Memory B cell (primary cell): Measurements from ENCODE around the gene S100A5.

ENCODE experiments used
- ATAC-seq: fragments of 150-1000 bp; cut with Tn5 transposase; 2 replicates; pipeline ENCODE4 v1.10.0; 2021; ENCODE audit warnings: low read depth, mild to moderate bottlenecking, moderate library complexity
- DNase-seq, 2 donors: peaks; one replicate each; pipeline ENCODE4 v3.0.0; 2022; ENCODE audit warnings: low spot score in 2 of 2
- H3K27ac Mint-ChIP-seq: one replicate; pipeline ENCODE4 v1.8.0; 2022; ENCODE audit warnings: mild to moderate bottlenecking, moderate library complexity, mixed read lengths
- H3K27me3 Mint-ChIP-seq: one replicate; pipeline ENCODE4 v1.8.0; 2022; ENCODE audit warnings: mixed read lengths
- H3K36me3 Mint-ChIP-seq: one replicate; pipeline ENCODE4 v1.8.0; 2022; ENCODE audit warnings: mild to moderate bottlenecking, mixed read lengths
- H3K4me1 Mint-ChIP-seq: one replicate; pipeline ENCODE4 v1.8.0; 2022; ENCODE audit warnings: mixed read lengths
- H3K4me3 Mint-ChIP-seq: one replicate; pipeline ENCODE4 v1.8.0; 2022; ENCODE audit warnings: mild to moderate bottlenecking, moderate library complexity, mixed read lengths
- H3K9me3 Mint-ChIP-seq: one replicate; pipeline ENCODE4 v1.8.0; 2022; ENCODE audit warnings: mixed read lengths

The S100A5 gene

GRCh38 chr1:153536012-153536670, 4.6 kb downstream of the S100A5 start:
- no peaks in the 10 kb centered on the region for H3K9me3 Mint-ChIP-seq

DNA sequence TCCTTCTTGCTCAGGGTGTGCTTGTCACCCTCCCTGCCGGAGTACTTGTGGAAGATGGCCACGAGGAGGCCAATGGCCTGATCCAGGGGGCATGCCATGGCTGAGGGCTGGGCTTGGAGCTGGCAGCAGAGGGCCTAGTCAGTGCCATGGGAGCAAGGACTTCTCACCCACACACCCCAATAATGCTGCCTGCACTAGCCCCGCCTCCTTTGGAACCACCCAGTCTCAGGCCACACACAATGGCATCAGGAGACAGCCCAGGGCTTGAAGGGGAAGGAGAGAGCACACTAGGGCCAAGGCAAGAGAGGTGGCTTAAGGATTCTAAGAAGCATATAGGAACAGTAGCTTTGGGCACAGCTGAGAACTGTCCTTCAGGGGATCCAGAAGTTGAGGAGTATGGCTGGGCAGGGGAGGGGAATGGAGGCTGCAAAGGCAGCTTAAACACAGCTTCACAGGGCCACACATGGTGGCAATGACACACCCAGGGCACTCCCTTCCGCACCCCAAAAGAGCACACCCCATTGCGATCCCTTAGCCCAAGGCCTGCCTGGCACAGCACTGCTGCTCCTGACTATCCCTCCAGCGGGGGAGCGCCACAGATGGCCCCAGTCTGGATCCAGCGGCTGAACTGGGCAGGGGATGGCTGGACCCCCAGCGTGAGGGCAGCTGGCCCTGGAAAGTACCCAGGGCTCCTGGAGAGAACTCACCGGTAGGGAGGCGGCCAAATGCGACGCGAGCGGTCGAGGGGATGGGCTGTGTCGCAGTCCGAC, 5.3 kb downstream of the S100A5 start, which contains the start of gene S100A6:
TSS of gene S100A6 (minus strand) at position 750 of the 770 bp plus-strand sequence. CDS start at position 98, 652 bp downstream.
- Mint-ChIP-seq H3K27me3 (no peaks in the 10 kb centered on the region), H3K4me1 (peaks cover 49% of the 10 kb centered on the region), H3K4me3 (peak within 1 kb of the TSS; percentile 93)

More at GRCh38 chr1:153536012-153536670, 4.6 kb downstream of the S100A5 start:
- peak overlapping the region; percentile 93 for H3K4me3 Mint-ChIP-seq
- H3K36me3 Mint-ChIP-seq, result peaks cover 4% of the 10 kb centered on the region
- H3K27ac Mint-ChIP-seq, result peak overlapping the region; percentile 95
- no peaks in the 10 kb centered on the region for H3K27me3 Mint-ChIP-seq
- ATAC-seq (peak; percentile 68), DNase-seq (peak; percentile 33 to 58)
- peaks cover 56% of the 10 kb centered on the region for H3K4me1 Mint-ChIP-seq

DNA sequence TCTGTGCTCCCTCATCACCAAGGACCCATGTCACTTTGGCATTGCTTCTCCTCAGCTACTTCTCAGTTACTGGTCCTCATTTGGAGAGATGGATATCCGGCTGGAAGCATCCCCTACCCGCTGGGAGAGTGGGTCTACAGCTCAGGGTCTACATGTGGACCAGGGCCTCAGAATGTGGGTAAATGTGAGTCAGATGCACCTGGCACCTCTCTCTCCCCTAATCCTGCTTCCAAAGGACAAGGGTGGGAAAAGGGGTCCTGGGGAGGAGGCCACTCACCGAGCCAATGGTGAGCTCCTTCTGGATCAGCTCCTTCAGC, 5.9 kb downstream of the S100A5 start:
- H3K27me3 Mint-ChIP-seq, result no peaks in the 10 kb centered on the region
- peak overlapping the region; percentile 93 for H3K4me3 Mint-ChIP-seq
- H3K36me3 Mint-ChIP-seq, result peaks cover 4% of the 10 kb centered on the region
- ATAC-seq (no peak), DNase-seq (no peak)
- peaks cover 43% of the 10 kb centered on the region for H3K4me1 Mint-ChIP-seq
- H3K27ac Mint-ChIP-seq, result peak overlapping the region; percentile 95
- H3K9me3 Mint-ChIP-seq, result no peaks in the 10 kb centered on the region

More for the DNA sequence above, 5.3 kb downstream of the S100A5 start, which contains the start of gene S100A6:
- peak; percentile 64 for ATAC-seq
- H3K9me3 Mint-ChIP-seq, result no peaks in the 10 kb centered on the region
- peak in 1 of 2 donors; percentile 33 for DNase-seq
- peaks cover 4% of the 10 kb centered on the region for H3K36me3 Mint-ChIP-seq
- peak within 1 kb of the TSS; percentile 95 for H3K27ac Mint-ChIP-seq

GRCh38 chr1:153534226-153534924, 6.4 kb downstream of the S100A5 start:
- ATAC-seq (no peak), DNase-seq (no peak)
- Mint-ChIP-seq H3K36me3 (peaks cover 4% of the 10 kb centered on the region), H3K9me3 (no peaks in the 10 kb centered on the region), H3K4me3 (peak overlapping the region; percentile 93), H3K27me3 (no peaks in the 10 kb centered on the region), H3K4me1 (peaks cover 38% of the 10 kb centered on the region), H3K27ac (peak overlapping the region; percentile 95)

DNA sequence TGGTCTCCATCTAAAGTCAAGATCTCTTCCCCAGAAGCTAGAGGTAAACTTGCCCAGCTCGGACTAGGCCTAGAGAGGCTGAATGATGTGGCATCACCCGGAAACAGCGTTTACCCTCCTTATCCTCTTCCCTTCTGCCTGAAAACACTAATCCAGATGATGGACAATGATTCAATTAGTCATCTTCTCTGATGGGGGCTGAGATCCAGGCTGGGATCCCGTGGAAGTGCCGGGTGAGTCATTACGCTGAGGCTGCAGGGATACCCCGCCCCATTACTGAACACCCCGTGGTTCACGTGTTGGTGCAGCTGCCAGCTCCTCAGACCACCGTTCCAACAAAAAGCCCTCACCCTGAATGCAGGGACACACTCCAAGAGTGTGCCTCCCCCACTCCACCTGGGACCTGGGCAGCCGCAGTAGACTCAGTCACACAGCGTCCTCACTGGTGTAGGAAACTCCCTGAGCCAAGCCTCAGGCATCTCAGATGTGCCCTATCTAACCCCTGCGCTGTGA, 7.0 kb downstream of the S100A5 start:
- ATAC-seq (no peak), DNase-seq (no peak)
- Mint-ChIP-seq H3K9me3 (no peaks in the 10 kb centered on the region), H3K27ac (no peak overlapping the region), H3K27me3 (no peaks in the 10 kb centered on the region), H3K4me3 (no peak overlapping the region), H3K4me1 (peaks cover 38% of the 10 kb centered on the region), H3K36me3 (peaks cover 4% of the 10 kb centered on the region)

DNA sequence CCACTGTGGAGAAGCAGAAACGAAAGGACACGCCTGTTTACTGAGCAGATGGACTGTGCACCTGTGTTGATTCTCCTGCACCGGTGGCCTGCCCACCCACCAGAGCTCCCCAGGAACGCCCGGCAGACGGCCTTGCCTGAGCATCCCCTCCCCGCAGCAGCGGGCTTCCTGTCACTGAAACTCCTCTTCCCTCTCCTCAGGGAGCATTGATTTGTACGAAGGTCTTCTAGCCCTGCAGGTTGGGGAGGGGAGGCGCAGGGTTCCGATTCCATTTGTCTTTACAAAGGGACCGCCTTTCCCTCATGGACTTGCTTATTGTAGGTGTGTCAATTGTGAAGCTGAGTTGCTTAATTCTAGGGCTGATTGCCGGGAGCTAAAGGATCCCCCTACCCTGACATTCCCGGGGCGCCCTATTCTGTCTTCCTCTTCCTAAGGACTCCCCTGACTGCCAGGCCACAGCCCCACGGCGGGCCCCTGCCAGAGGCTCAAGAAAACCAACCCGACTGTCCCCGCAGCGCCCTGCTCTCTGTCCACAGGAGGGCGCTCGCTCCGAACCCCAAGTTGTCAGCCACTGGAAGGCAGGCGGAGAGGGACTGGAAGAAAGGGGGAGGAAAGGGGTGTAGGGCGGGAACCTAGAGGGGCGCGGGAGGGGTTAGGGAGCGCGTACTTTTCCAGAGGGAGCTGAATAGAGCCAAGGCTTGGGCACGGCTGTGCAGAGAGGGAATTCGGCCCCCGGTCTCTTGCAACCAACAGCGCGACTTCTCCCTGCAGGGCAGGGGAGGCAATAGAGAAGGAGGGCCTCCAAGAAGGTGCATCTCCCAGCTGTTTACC, 7.8 kb downstream of the S100A5 start:
- Mint-ChIP-seq H3K27me3 (no peaks in the 10 kb centered on the region), H3K4me3 (peak overlapping the region; percentile 55), H3K9me3 (no peaks in the 10 kb centered on the region), H3K4me1 (peaks cover 38% of the 10 kb centered on the region), H3K36me3 (peaks cover 4% of the 10 kb centered on the region), H3K27ac (peak overlapping the region; percentile 18)
- peak; percentile 62 to 66 for DNase-seq
- peak; percentile 38 for ATAC-seq

DNA sequence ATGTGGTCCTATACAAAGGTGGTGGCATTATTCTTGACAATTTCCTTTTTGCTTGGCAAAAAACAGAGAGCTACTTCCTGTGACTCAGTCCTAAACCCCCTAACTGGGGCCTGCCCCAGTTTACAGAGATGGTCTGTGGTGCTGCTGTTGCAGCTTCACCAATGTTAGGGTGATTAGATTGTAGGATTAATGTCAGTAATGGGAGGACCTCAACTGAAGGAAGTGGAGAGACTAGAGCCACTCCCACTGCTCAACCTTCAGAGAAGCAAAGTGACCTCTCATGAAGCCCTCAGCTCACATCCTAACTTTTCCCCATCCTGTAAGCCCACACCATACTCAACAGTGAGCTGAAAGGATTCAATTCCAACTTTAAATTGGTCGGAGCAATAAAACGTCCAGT, 8.6 kb downstream of the S100A5 start:
- DNase-seq, result no peak
- H3K4me1 Mint-ChIP-seq, result peaks cover 38% of the 10 kb centered on the region
- peak overlapping the region; percentile 55 for H3K4me3 Mint-ChIP-seq
- H3K9me3 Mint-ChIP-seq, result no peaks in the 10 kb centered on the region
- no peaks in the 10 kb centered on the region for H3K27me3 Mint-ChIP-seq
- H3K36me3 Mint-ChIP-seq, result peaks cover 4% of the 10 kb centered on the region
- H3K27ac Mint-ChIP-seq, result peak overlapping the region; percentile 18
- ATAC-seq, result no peak

DNA sequence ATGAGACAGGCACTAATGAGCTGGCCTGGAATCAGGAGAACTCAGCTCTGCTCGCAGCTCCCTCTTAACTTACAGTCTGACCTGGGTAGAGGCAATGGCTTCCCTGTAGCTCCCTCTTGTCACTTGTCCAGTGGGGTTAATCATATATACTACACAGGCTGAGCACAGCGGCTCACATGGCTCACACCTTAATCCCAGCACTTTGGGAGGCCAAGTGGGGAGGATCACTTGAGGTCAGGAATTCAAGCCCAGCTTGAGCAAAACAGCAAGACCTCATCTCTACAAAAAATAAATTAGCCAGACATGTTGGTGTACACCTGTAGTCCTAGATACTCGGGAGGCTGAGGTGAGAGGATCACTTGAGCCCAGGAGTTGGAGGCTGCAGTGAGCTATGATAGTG, 9.1 kb downstream of the S100A5 start:
- Mint-ChIP-seq H3K27ac (no peak overlapping the region), H3K4me1 (peaks cover 34% of the 10 kb centered on the region), H3K36me3 (peaks cover 4% of the 10 kb centered on the region), H3K27me3 (no peaks in the 10 kb centered on the region), H3K9me3 (no peaks in the 10 kb centered on the region), H3K4me3 (no peak overlapping the region)
- no peak for ATAC-seq
- no peak for DNase-seq

DNA sequence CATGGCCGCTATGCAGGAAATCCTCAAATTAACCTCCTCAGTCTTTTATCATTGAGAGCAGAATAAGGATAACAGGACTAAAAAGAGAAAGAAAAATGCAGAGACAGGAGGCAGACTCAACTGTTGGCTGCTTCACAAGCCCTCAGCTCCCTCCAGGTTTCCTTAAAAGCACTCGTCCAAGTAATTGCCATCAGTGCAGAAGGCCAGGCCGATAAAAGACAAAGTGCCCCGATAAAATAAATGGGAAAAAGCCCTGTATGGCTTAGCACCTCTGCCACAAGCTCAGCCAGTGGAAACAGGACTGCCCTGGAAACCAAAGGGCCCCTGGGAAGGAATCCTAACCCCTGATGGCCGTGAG, 13.1 kb downstream of the S100A5 start:
- H3K36me3 Mint-ChIP-seq, result no peaks in the 10 kb centered on the region
- no peak overlapping the region for H3K4me3 Mint-ChIP-seq
- H3K27ac Mint-ChIP-seq, result no peak overlapping the region
- H3K9me3 Mint-ChIP-seq, result no peaks in the 10 kb centered on the region
- H3K4me1 Mint-ChIP-seq, result peaks cover 6% of the 10 kb centered on the region
- no peaks in the 10 kb centered on the region for H3K27me3 Mint-ChIP-seq
- ATAC-seq (no peak), DNase-seq (no peak)

DNA sequence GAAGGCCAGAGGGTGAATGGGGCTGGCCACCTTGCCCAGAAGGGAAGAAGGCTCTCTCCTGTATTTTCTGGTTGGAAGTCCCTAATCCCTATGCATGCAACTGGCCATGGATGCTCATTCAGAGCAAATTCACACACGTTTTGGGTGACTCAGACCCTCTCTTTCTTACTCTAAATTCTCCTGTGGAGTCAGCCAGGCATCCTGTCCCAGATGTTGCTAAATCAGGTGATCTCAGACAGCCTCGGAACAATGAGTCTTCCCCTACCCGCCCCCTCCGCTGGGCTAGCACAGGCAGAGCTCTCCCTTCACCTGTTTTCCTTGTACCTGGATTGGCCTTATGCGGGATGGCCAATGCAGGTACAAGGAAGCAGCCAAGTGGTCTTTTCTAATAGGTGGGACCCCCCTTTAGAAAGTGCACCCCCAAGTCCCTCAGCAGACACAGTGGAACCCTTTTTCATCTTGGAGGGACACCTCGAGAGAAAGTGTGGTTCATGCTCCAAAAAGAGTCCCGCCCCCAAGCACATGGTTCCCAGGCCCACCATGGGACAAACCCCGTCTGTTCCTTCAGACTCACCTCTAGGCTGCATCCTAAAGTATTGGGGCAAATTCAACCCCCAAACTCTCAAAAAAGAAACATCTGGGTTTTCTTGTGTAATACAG, 13.6 kb downstream of the S100A5 start:
- Mint-ChIP-seq H3K4me3 (no peak overlapping the region), H3K4me1 (peaks cover 1% of the 10 kb centered on the region), H3K27ac (no peak overlapping the region), H3K9me3 (no peaks in the 10 kb centered on the region), H3K36me3 (no peaks in the 10 kb centered on the region), H3K27me3 (no peaks in the 10 kb centered on the region)
- DNase-seq (no peak), ATAC-seq (no peak)

DNA sequence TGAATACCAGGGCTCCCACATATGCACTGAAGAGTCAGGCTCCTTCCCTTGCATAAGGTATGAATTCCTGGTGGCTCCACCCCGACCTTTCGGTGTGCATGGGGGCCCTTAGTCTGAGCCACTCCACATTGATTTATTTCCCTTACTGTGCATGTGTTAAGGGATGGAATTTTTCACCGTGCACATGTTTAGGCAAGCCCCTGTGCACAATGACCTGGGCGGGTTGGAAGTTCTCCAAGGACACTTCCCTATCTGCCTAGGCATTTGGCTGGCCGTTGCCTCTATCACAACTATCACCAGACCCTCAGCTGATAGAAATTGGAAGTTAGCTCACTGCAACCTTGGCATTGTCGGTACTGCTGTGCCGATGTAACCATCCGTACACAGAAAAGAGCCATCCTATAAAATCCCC, 14.6 kb downstream of the S100A5 start:
- ATAC-seq (no peak), DNase-seq (no peak)
- Mint-ChIP-seq H3K27ac (no peak overlapping the region), H3K9me3 (no peaks in the 10 kb centered on the region), H3K4me1 (no peaks in the 10 kb centered on the region), H3K4me3 (no peak overlapping the region), H3K36me3 (no peaks in the 10 kb centered on the region), H3K27me3 (no peaks in the 10 kb centered on the region)

- no peaks in the 10 kb centered on the region for H3K4me1 Mint-ChIP-seq
- no peak for DNase-seq
- no peaks in the 10 kb centered on the region for H3K27me3 Mint-ChIP-seq
- no peak overlapping the region for H3K4me3 Mint-ChIP-seq
- ATAC-seq, result no peak
- H3K9me3 Mint-ChIP-seq, result no peaks in the 10 kb centered on the region
- no peak overlapping the region for H3K27ac Mint-ChIP-seq
- H3K36me3 Mint-ChIP-seq, result no peaks in the 10 kb centered on the region
Measured at GRCh38 chr1:153525088-153525728, 15.5 kb downstream of the S100A5 start.
